Measurements from ENCODE around the gene TUSC2. TPM values are rescaled to one million over a fixed set of nuclear protein-coding genes. Genes with fewer than 3 reads are reported as not detected.

The TUSC2 gene
- total and polyA plus RNA-seq, 2 of the 13 experiments (the other 11 are each of a cell fraction or from before 2014, with no cell fraction given), result 36.7 to 39.1 TPM

DNA sequence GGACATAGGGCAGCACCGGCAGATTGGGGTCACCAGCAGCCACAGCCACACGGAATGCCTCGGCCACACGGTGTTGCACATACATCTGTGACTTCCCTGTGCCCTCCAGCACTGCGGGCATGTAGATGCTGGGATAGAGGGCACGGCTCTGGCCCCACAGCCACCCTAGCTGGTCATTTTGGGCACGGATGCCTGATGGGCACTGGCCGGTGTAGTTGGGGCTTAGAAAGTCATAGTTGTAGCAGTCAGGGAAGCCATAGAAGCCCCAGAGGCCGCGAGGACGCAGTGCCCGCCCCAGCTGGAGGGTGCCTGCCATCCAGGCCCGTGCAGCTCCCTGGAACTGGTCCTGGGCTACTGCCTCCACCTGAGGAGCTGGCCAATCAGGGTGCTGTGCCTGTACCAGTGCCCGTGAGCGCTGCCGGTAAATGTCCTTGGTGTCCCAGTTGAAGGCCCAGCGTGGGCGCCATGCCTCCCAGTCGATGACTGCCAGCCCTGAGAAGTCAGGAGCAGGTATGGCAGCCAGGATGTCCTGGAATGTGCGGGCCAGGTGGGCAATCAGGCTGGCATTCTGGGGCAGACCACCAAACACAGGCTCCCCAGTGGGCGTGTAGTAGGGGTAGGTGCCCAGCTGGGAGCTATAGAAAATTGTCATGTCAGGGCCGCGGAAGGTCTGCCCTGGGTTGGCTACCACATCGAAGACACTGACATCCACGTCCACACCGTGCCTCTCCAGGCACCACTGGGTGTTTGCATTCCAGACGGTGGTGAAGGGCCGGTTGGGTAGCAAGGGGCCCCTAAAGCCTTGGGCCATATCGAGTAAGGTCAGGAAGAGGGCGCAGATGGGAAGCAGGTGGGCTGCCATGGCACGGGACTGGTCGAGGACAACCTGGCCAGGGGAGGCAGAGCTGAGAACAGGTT, 25.7 kb downstream of the TUSC2 start (continued):
- TF ChIP-seq FIP1L1 (IDR thresholded peaks at IDR 0.05; ENCODE audit: borderline replicate concordance, insufficient read depth, low read depth, low read length) (no peak), FOXO1 (CRISPR knock-in tag; IDR thresholded peaks at IDR 0.05) (no peak), FLYWCH1 (CRISPR knock-in tag; IDR thresholded peaks at IDR 0.05) (no peak), ZNF343 (CRISPR knock-in tag; IDR thresholded peaks at IDR 0.05) (no peak), ZNF256 (CRISPR knock-in tag; conservative IDR thresholded peaks at IDR 0.05) (no peak), HMGXB4 (CRISPR knock-in tag; IDR thresholded peaks at IDR 0.05; ENCODE audit: borderline replicate concordance in 1 of 2, low read depth in 1 of 2) (no peak), ZNF564 (CRISPR knock-in tag; IDR thresholded peaks at IDR 0.05) (peak; percentile 30), ZNF33B (CRISPR knock-in tag; IDR thresholded peaks at IDR 0.05) (no peak), FOXP4 (CRISPR knock-in tag; IDR thresholded peaks at IDR 0.05) (0 out of 2 replicates have a peak, but pooled peaks have one; percentile 12), ZFY (CRISPR knock-in tag; IDR thresholded peaks at IDR 0.05) (no peak), ZNF737 (CRISPR knock-in tag; IDR thresholded peaks at IDR 0.05; ENCODE audit: borderline replicate concordance) (peak; percentile 73; the same call in 1 of the 2 replicates), NR0B2 (CRISPR knock-in tag; IDR thresholded peaks at IDR 0.05) (no peak), PBX2 (CRISPR knock-in tag; IDR thresholded peaks at IDR 0.05) (no peak), ELK4 (CRISPR knock-in tag; IDR thresholded peaks at IDR 0.05; ENCODE audit: borderline replicate concordance) (no peak), ZNF782 (CRISPR knock-in tag; IDR thresholded peaks at IDR 0.05; ENCODE audit: borderline replicate concordance) (no peak), ZNF543 (CRISPR knock-in tag; IDR thresholded peaks at IDR 0.05) (no peak)
- TF ChIP-seq, protein P1, sequence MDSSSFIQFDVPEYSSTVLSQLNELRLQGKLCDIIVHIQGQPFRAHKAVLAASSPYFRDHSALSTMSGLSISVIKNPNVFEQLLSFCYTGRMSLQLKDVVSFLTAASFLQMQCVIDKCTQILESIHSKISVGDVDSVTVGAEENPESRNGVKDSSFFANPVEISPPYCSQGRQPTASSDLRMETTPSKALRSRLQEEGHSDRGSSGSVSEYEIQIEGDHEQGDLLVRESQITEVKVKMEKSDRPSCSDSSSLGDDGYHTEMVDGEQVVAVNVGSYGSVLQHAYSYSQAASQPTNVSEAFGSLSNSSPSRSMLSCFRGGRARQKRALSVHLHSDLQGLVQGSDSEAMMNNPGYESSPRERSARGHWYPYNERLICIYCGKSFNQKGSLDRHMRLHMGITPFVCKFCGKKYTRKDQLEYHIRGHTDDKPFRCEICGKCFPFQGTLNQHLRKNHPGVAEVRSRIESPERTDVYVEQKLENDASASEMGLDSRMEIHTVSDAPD (CRISPR knock-in tag; IDR thresholded peaks at IDR 0.05), result no peak; the same call in 1 of the 2 replicates
- TF ChIP-seq, protein P2, sequence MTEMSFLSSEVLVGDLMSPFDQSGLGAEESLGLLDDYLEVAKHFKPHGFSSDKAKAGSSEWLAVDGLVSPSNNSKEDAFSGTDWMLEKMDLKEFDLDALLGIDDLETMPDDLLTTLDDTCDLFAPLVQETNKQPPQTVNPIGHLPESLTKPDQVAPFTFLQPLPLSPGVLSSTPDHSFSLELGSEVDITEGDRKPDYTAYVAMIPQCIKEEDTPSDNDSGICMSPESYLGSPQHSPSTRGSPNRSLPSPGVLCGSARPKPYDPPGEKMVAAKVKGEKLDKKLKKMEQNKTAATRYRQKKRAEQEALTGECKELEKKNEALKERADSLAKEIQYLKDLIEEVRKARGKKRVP (CRISPR knock-in tag; IDR thresholded peaks at IDR 0.05), result no peak

Measured in HepG2 (cell line).